GM12878 (cell line): Measurements from ENCODE around the gene CRYBA2.

Source experiments
- BCL3 ChIP-seq: IDR thresholded peaks from 2 replicates; pipeline ENCODE4 v1.6.1; 2011; ENCODE audit warnings: borderline replicate concordance, low read depth, mild to moderate bottlenecking, moderate library complexity, low read length; ENCODE audit not compliant: insufficient read depth, poor library complexity, severe bottlenecking
- CTCF ChIP-seq, 3 experiments: IDR thresholded peaks in 2 of 3; conservative IDR thresholded peaks in 1 of 3; 2 replicates each; pipeline ENCODE4 v1.5.1; 2011; ENCODE audit warnings: low read depth in 3 of 3, low read length in 3 of 3, mild to moderate bottlenecking in 3 of 3, control low read depth in 2 of 3, moderate library complexity in 2 of 3, inconsistent platforms in 1 of 3, mixed read lengths in 1 of 3; ENCODE audit not compliant: control insufficient read depth in 2 of 3, insufficient read depth in 1 of 3; ENCODE audit errors: extremely low read depth in 1 of 3
- EGR1 ChIP-seq, 2 experiments: IDR thresholded peaks; 1 replicate in 1 of 2; 2 replicates in 1 of 2; pipeline ENCODE4 v1.6.1; 2011 to 2012; ENCODE audit warnings: low read depth in 2 of 2, low read length in 2 of 2, borderline replicate concordance in 1 of 2, mild to moderate bottlenecking in 1 of 2, moderate library complexity in 1 of 2
- EZH2 ChIP-seq: IDR thresholded peaks from 2 replicates; pipeline ENCODE4 v1.6.1; 2012; ENCODE audit warnings: low read depth, mild to moderate bottlenecking, control low read depth, inconsistent platforms, low read length, borderline replicate concordance; ENCODE audit not compliant: control insufficient read depth
- FOS ChIP-seq: IDR thresholded peaks from 3 replicates; pipeline ENCODE4 v1.6.1; 2011; ENCODE audit warnings: borderline replicate concordance; ENCODE audit not compliant: insufficient read length; ENCODE audit errors: extremely low read depth
- IKZF1 ChIP-seq: fragments of 450-650 bp; conservative IDR thresholded peaks from 2 replicates; pipeline ENCODE4 v1.6.1; 2017; ENCODE audit warnings: antibody characterized with exemption, mild to moderate bottlenecking
- MXI1 ChIP-seq: fragments of 150-350 bp; IDR thresholded peaks from 2 replicates; pipeline ENCODE4 v1.6.1; 2011; ENCODE audit warnings: low read depth, mild to moderate bottlenecking, inconsistent platforms, low read length, improper control_type of control experiment
- POLR2A ChIP-seq: IDR thresholded peaks from 2 replicates; pipeline ENCODE4 v1.6.1; 2011; ENCODE audit warnings: low read depth, mild to moderate bottlenecking, low read length
- RAD21 ChIP-seq: IDR thresholded peaks from 2 replicates; pipeline ENCODE4 v1.6.1; 2011; ENCODE audit warnings: mild to moderate bottlenecking, low read depth, low read length, moderate library complexity; ENCODE audit not compliant: insufficient read depth
- YY1 ChIP-seq: IDR thresholded peaks from 2 replicates; pipeline ENCODE4 v1.6.1; 2011; ENCODE audit warnings: low read depth, mild to moderate bottlenecking, low read length
- ZBTB11 ChIP-seq: fragments of 450-650 bp; formaldehyde crosslinking; IDR thresholded peaks from 2 replicates; pipeline ENCODE4 v1.5.0; 2022; ENCODE audit warnings: mild to moderate bottlenecking, missing genetic modification characterization

GRCh38 chr2:218975060-218975777 lies 18.0 kb downstream of the CRYBA2 start:
- TF ChIP-seq RAD21 (no peak), FOS (no peak), CTCF (IDR thresholded peaks at IDR 0.05 in 2 of 3, conservative IDR thresholded peaks at IDR 0.05 in 1 of 3; ENCODE audit: control insufficient read depth in 2 of 3, extremely low read depth in 1 of 3, insufficient read depth in 1 of 3, low read depth in 3 of 3, low read length in 3 of 3) (no peak), YY1 (no peak), POLR2A (no peak), EGR1 (IDR thresholded peaks at IDR 0.05; ENCODE audit: borderline replicate concordance in 1 of 2, low read depth in 2 of 2, low read length in 2 of 2) (no peak), EZH2 (no peak), IKZF1 (no peak), ZBTB11 (CRISPR knock-in tag) (no peak), BCL3 (no peak), MXI1 (no peak)
